NB4 (cell line): ENCODE data around the gene CPLX1.

Source experiments
- POLR2A ChIP-seq: IDR thresholded peaks from 2 replicates; pipeline ENCODE4 v1.6.1; 2011; ENCODE audit warnings: mild to moderate bottlenecking; ENCODE audit not compliant: insufficient read length; ENCODE audit errors: extremely low read depth
- TF ChIP-seq, protein P1 (sequence below): IDR thresholded peaks from one replicate; pipeline ENCODE4 v1.5.1; 2012; ENCODE audit warnings: low read depth, low read length

GRCh38 chr4:751676-752075, 74.3 kb downstream of the CPLX1 start:
- TF ChIP-seq, protein P1, sequence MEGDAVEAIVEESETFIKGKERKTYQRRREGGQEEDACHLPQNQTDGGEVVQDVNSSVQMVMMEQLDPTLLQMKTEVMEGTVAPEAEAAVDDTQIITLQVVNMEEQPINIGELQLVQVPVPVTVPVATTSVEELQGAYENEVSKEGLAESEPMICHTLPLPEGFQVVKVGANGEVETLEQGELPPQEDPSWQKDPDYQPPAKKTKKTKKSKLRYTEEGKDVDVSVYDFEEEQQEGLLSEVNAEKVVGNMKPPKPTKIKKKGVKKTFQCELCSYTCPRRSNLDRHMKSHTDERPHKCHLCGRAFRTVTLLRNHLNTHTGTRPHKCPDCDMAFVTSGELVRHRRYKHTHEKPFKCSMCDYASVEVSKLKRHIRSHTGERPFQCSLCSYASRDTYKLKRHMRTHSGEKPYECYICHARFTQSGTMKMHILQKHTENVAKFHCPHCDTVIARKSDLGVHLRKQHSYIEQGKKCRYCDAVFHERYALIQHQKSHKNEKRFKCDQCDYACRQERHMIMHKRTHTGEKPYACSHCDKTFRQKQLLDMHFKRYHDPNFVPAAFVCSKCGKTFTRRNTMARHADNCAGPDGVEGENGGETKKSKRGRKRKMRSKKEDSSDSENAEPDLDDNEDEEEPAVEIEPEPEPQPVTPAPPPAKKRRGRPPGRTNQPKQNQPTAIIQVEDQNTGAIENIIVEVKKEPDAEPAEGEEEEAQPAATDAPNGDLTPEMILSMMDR: no peak
- TF ChIP-seq POLR2A: no peak
